Measurements from ENCODE around the gene CALD1. TPM values are rescaled to one million over a fixed set of nuclear protein-coding genes. Genes with fewer than 3 reads are reported as not detected.

CALD1 gene
- polyA plus RNA-seq, 1 donor from 2014 or later: 0.89 TPM

- no peak overlapping the region for H3K4me3 Mint-ChIP-seq
- peaks cover 0 to 4% (median 2%) of the 10 kb centered on the region in 3 donors for H3K4me1 Mint-ChIP-seq
- no peak overlapping the region for H3K27ac Mint-ChIP-seq
- H3K27me3 Mint-ChIP-seq: peaks cover 5% of the 10 kb centered on the region
- H3K9me3 Mint-ChIP-seq: peaks cover 0 to 2% (median 0%) of the 10 kb centered on the region in 3 donors
- H3K36me3 Mint-ChIP-seq: no peaks in the 10 kb centered on the region
These were observed 8.3 kb downstream of the CALD1 start for GRCh38 chr7:134787720-134788119.

GRCh38 chr7:134788191-134788590 is 8.8 kb downstream of the CALD1 start:
- H3K36me3 Mint-ChIP-seq: no peaks in the 10 kb centered on the region
- H3K9me3 Mint-ChIP-seq: peaks cover 0 to 2% (median 0%) of the 10 kb centered on the region in 3 donors
- no peak overlapping the region for H3K27ac Mint-ChIP-seq
- peaks cover 5% of the 10 kb centered on the region for H3K27me3 Mint-ChIP-seq
- no peak overlapping the region for H3K4me3 Mint-ChIP-seq
- H3K4me1 Mint-ChIP-seq: no peaks in the 10 kb centered on the region

- Mint-ChIP-seq H3K9me3 (peaks cover under 1 to 7% (median 2%) of the 10 kb centered on the region in 3 donors), H3K4me1 (no peaks in the 10 kb centered on the region), H3K27me3 (peaks cover 5% of the 10 kb centered on the region), H3K4me3 (no peak overlapping the region), H3K27ac (no peak overlapping the region), H3K36me3 (no peaks in the 10 kb centered on the region)
These were observed 10.7 kb downstream of the CALD1 start for GRCh38 chr7:134789967-134790685.

- Mint-ChIP-seq H3K36me3 (peaks cover 2% of the 10 kb centered on the region), H3K4me1 (no peaks in the 10 kb centered on the region), H3K27ac (no peak overlapping the region), H3K27me3 (peaks cover 5% of the 10 kb centered on the region), H3K4me3 (no peak overlapping the region), H3K9me3 (peaks cover 2 to 7% (median 6%) of the 10 kb centered on the region in 3 donors)
These were observed 13.5 kb downstream of the CALD1 start for GRCh38 chr7:134792968-134793367.

GRCh38 chr7:134795231-134795630 is 15.8 kb downstream of the CALD1 start:
- peaks cover 2 to 7% (median 6%) of the 10 kb centered on the region in 3 donors for H3K9me3 Mint-ChIP-seq
- peaks cover 3% of the 10 kb centered on the region for H3K27me3 Mint-ChIP-seq
- peaks cover 0 to 6% (median 0%) of the 10 kb centered on the region in 3 donors for H3K4me1 Mint-ChIP-seq
- no peak overlapping the region for H3K4me3 Mint-ChIP-seq
- no peak overlapping the region for H3K27ac Mint-ChIP-seq
- H3K36me3 Mint-ChIP-seq: peaks cover 3% of the 10 kb centered on the region

- Mint-ChIP-seq H3K9me3 (peaks cover 0 to 7% (median 6%) of the 10 kb centered on the region in 3 donors), H3K27me3 (no peaks in the 10 kb centered on the region), H3K4me1 (peaks cover 0 to 6% (median 0%) of the 10 kb centered on the region in 3 donors), H3K36me3 (peaks cover 3% of the 10 kb centered on the region), H3K4me3 (no peak overlapping the region), H3K27ac (no peak overlapping the region)
These were observed 18.7 kb downstream of the CALD1 start for GRCh38 chr7:134798155-134798554.

- Mint-ChIP-seq H3K27me3 (no peaks in the 10 kb centered on the region), H3K9me3 (peaks cover 0 to 6% (median 1%) of the 10 kb centered on the region in 3 donors), H3K4me3 (no peak overlapping the region), H3K36me3 (peaks cover 3% of the 10 kb centered on the region), H3K4me1 (peaks cover 0 to 6% (median 0%) of the 10 kb centered on the region in 3 donors), H3K27ac (no peak overlapping the region)
These were observed 19.9 kb downstream of the CALD1 start for GRCh38 chr7:134799377-134799776.

- Mint-ChIP-seq H3K4me1 (peaks cover 0 to 6% (median 0%) of the 10 kb centered on the region in 3 donors), H3K9me3 (no peaks in the 10 kb centered on the region), H3K27ac (no peak overlapping the region), H3K4me3 (no peak overlapping the region), H3K36me3 (peaks cover 1% of the 10 kb centered on the region), H3K27me3 (no peaks in the 10 kb centered on the region)
These were observed 23.3 kb downstream of the CALD1 start for GRCh38 chr7:134802762-134803161.

GRCh38 chr7:134804351-134804750 is 24.9 kb downstream of the CALD1 start:
- no peak overlapping the region for H3K27ac Mint-ChIP-seq
- no peaks in the 10 kb centered on the region for H3K27me3 Mint-ChIP-seq
- H3K4me3 Mint-ChIP-seq: no peak overlapping the region
- H3K4me1 Mint-ChIP-seq: peaks cover 0 to 3% (median 0%) of the 10 kb centered on the region in 3 donors
- peaks cover 1% of the 10 kb centered on the region for H3K36me3 Mint-ChIP-seq
- no peaks in the 10 kb centered on the region for H3K9me3 Mint-ChIP-seq

GRCh38 chr7:134804854-134805253 is 25.4 kb downstream of the CALD1 start:
- Mint-ChIP-seq H3K4me1 (no peaks in the 10 kb centered on the region), H3K9me3 (no peaks in the 10 kb centered on the region), H3K27me3 (no peaks in the 10 kb centered on the region), H3K27ac (peak overlapping the region in 1 of 3 donors; percentile 48), H3K4me3 (no peak overlapping the region), H3K36me3 (no peaks in the 10 kb centered on the region)

- Mint-ChIP-seq H3K9me3 (peaks cover 0 to 3% (median 0%) of the 10 kb centered on the region in 3 donors), H3K27me3 (no peaks in the 10 kb centered on the region), H3K36me3 (no peaks in the 10 kb centered on the region), H3K27ac (no peak overlapping the region), H3K4me3 (no peak overlapping the region), H3K4me1 (no peaks in the 10 kb centered on the region)
These were observed 26.8 kb downstream of the CALD1 start for GRCh38 chr7:134806197-134806596.

- no peaks in the 10 kb centered on the region for H3K36me3 Mint-ChIP-seq
- H3K27me3 Mint-ChIP-seq: peaks cover 2% of the 10 kb centered on the region
- H3K4me1 Mint-ChIP-seq: peaks cover 0 to 2% (median 0%) of the 10 kb centered on the region in 3 donors
- H3K4me3 Mint-ChIP-seq: no peak overlapping the region
- peaks cover 0 to 5% (median 0%) of the 10 kb centered on the region in 3 donors for H3K9me3 Mint-ChIP-seq
- no peak overlapping the region for H3K27ac Mint-ChIP-seq
These were observed 30.2 kb downstream of the CALD1 start for GRCh38 chr7:134809616-134810015.

GRCh38 chr7:134811765-134812164 is 32.3 kb downstream of the CALD1 start:
- no peaks in the 10 kb centered on the region for H3K36me3 Mint-ChIP-seq

GRCh38 chr7:134813663-134814396 is 34.4 kb downstream of the CALD1 start:
- Mint-ChIP-seq H3K4me1 (peaks cover 0 to 2% (median 0%) of the 10 kb centered on the region in 3 donors), H3K27me3 (peaks cover 2% of the 10 kb centered on the region), H3K27ac (no peak overlapping the region)

More at GRCh38 chr7:134811765-134812164, 32.3 kb downstream of the CALD1 start:
- Mint-ChIP-seq H3K27me3 (peaks cover 2% of the 10 kb centered on the region), H3K4me3 (no peak overlapping the region), H3K9me3 (peaks cover 0 to 5% (median 0%) of the 10 kb centered on the region in 3 donors), H3K27ac (no peak overlapping the region), H3K4me1 (peaks cover 0 to 2% (median 0%) of the 10 kb centered on the region in 3 donors)

GRCh38 chr7:134814730-134815364 is 35.4 kb downstream of the CALD1 start:
- H3K4me3 Mint-ChIP-seq: no peak overlapping the region
- no peak overlapping the region for H3K27ac Mint-ChIP-seq
- H3K27me3 Mint-ChIP-seq: peaks cover 2% of the 10 kb centered on the region
- peaks cover 0 to 2% (median 0%) of the 10 kb centered on the region in 3 donors for H3K4me1 Mint-ChIP-seq
- H3K36me3 Mint-ChIP-seq: no peaks in the 10 kb centered on the region
- peaks cover 0 to 5% (median 0%) of the 10 kb centered on the region in 3 donors for H3K9me3 Mint-ChIP-seq

More at GRCh38 chr7:134813663-134814396, 34.4 kb downstream of the CALD1 start:
- Mint-ChIP-seq H3K36me3 (no peaks in the 10 kb centered on the region), H3K9me3 (peaks cover 0 to 5% (median 0%) of the 10 kb centered on the region in 3 donors), H3K4me3 (no peak overlapping the region)
